HG02759 (cell line): ENCODE results near the gene FAM219A.
"Not testable (repeated sequence)": the region's sequence is repeated elsewhere in the genome, so short reads cannot be mapped to it uniquely, and the experiment has no call there.

Experiments
- ATAC-seq: cut with Tn5 transposase; IDR thresholded peaks from one replicate; pipeline ENCODE4 v1.9.1; 2021; ENCODE audit warnings: mild to moderate bottlenecking, moderate library complexity; ENCODE audit not compliant: unreplicated experiment

FAM219A gene

DNA sequence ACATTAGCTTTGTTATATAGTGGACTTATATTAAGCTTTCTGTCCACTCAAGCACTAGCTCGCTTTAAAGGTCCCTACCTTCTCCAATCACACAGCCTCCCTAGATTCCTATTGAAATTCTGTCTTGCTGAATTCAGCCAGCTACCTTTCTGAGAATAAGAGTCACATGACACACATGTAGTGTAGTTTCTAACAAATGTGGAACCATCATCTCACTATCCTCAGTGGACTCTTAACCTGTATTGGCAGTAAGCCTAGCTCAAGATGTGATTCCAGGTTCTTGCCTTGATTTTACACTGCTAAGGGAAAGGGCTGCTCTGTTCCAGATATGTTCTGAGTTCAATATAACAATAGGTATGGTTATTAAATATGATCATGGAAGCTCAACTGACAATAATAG, 11.4 kb downstream of the FAM219A start:
- no peak for ATAC-seq

DNA sequence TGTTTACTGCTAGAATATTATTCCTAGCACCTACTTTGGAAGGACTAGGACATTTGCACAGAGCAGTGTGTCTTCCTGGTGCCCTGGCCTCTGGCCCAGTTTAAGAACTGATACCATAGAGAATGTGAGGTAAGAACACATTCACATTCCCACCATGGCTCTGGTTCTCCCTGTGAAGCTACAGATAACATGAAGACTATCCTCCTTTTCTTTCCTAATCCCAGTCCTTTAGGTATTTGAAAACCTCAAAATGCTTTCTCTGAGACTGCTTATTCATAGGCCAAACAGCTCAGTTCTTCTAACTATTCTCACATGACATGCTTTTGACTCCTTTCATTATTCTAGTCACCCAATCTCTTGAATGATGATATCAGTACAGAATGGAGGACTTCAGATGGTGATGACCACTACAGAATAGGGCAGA, 11.9 kb downstream of the FAM219A start:
- ATAC-seq: no peak

DNA sequence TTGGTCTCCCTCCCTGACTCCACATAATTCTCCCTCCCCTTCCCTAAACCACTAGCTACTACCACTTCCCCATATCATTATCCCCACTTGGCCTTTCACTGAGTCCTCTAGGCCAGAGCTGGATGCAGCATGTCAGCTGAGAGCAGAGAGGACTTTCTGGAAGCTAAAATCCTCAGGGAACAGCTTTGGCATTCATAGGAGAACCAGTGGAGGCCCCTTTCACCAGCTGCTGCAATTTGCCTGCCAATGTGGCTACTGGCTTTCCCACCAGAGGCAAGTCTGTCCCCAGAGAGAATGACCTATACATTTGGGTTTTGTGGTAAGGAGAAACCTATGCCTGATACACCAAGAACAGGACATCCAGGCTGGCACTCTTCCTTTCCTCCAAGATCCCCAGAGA, 14.4 kb downstream of the FAM219A start:
- ATAC-seq: no peak

DNA sequence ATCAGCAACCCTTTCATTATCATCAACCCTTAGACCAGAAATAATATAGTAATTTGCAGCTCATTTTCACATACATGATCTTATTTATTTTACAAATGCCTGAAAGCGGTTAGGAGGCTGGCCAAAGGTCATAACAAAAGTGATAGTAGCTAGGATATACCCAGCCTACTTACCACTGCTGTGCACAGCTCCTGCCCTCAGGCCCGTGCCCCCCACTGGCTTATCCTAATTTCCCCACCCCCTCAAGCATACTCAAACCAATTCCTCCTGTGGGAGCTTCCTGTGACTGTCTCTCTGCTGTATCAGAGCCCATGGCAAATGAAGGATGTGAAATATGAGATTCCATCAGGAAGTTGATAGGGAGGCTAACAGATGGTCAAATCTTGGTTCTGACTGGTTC, 14.8 kb downstream of the FAM219A start:
- ATAC-seq: no peak

DNA sequence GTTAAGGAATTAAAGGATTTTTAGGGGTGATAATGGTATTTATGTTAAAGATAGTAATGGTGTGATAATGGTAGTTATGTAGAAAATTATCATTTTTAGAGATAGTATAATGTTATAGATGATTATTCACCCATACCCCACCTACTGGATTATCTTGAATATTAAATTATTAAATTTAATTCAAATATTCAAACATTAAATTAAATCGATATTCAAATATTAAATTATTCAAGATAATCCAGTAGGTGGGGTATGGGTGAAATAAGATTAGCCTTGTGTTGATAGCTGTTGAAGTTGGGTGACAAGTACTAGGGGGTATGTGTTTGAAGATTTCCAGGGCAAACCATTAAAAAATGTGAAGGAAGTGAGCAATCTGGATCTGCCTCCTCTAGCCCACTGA, 15.6 kb downstream of the FAM219A start:
- no peak for ATAC-seq

DNA sequence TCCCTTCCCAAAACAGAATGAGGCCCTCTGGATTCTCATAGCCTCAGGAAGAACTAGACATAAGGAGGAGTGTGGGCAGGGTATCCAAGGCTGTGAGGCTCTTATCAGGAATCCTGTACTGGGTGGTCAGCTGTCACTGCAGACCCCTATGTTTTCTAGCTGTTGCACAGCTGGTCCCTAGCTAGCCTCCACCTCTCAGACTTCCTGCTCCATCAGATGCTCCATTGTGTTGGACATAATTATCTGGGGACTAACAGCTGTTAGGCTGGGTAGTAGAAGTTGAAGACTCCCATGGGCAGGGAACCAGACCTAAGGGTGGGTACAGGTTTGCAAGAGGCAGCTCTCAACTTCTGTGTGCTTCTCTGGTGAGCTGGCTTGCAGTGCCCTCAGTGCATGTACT, 18.4 kb downstream of the FAM219A start:
- ATAC-seq: no peak

DNA sequence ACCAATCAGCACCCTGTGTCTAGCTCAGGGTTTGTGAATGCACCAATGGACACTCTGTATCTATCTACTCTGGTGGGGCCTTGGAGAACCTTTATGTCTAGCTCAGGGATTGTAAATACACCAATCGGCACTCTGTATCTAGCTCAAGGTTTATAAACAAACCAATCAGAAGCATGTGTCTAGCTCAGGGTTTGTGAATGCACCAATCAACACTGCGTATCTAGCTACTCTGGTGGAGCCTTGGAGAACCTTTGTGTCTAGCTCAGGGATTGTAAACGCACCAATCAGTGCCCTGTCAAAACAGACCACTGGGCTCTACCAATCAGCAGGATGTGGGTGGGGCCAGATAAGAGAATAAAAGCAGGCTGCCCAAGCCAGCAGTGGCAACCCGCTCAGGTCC, 19.9 kb downstream of the FAM219A start:
- ATAC-seq: not testable (repeated sequence)

DNA sequence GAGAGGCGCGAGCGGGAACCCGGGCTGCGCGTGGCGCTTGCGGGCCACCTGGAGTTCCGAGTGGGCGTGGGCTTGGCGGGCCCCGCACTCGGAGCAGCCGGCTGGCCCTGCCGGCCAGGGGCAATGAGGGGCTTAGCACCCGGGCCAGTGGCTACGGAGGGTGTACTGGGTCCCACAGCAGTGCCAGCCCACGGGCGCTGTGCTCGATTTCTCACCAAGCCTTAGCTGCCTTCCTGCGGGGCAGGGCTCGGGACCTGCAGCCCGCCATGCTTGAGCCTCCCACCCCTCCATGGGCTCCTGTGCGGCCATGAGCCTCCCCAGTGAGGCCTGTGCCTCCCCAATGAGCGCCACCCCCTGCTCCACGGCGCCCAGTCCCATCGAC, 20.5 kb downstream of the FAM219A start:
- not testable (repeated sequence) for ATAC-seq

DNA sequence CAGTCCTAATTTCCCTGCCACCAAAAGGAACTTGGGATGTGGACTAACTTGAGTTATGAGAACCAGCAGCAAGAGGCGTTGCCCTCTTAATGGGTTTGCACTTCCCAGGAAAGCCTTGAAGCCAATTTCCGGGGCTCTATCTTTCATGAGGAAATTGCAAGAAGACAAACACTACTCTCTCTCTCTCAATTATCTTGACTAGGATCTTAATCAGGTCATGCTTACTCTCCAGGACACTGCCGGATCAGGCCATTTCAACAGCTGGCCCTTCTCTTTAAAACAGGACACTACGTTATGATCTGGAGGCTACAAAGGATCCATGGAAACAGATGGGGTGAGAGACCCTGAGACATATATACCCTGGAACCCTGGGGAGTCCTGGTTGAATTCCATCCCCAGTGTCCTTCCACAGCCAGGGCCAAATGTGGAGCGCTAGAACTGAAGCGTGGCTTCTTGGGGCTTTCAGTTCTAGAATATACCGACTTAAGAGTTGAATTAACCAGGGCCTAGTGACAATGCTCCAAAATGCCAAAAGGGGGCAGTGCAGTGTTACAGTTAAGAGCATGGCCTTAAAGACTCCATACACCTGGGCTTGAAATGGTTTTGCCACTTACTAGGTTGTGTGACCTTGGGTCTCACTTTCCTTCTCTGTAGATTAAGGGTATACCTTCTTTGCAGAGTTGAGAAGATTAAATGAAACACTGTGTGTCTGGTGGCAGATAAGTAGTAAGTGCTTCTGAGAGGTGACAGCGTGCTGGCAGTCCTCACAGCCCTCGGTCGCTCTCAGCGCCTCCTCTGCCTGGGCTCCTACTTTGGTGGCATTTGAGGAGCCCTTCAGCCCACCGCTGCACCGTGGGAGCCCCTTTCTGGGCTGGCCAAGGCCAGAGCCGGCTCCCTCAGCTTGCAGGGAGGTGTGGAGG, 21.1 kb downstream of the FAM219A start:
- ATAC-seq: no peak

DNA sequence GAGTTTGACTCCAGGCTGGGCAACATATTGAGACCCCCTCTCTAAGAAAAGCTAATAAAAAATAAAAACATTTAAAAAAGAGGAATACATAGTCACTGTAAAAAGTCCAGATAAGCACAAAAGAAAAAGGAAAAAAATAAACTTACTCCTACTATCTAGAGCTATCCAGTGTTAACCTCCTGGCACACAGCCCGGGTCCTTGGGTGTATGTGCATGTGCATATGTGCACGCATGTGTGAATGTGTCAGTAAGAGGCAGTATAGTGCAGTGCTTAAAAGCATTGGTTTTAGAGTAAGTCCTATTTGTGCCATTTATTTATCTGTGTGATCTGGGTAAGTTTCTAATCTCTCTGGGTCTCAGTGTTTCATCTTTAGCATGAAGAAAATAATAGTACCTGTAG, 26.7 kb downstream of the FAM219A start:
- ATAC-seq: no peak

DNA sequence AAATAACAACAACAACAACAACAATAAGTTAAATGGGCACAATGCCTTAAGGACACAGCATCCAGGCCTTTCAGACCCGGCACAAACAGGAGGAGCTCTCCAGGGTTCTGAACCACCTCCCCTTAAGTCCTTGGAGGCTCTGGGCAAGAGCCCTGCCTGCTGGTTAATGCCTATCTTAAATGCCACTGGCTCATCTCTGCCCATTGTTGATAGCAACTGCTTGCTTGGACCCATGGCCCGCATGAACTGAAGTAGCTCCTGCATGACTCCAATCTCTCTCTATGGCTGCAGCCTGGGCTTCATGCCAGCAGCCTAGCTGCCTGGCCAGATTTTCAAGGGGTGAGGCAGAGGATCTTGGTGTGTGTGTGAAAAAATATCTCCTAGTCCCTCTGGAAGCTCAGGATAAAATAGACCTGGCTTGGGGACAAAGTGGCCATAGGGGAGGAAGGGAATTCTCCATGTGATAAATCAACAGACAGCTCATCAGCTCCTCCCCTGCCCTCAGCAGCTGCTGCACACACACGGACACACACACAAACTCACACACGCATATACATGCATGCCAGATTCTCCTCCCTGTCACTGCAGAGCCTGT, 27.4 kb downstream of the FAM219A start:
- no peak for ATAC-seq

DNA sequence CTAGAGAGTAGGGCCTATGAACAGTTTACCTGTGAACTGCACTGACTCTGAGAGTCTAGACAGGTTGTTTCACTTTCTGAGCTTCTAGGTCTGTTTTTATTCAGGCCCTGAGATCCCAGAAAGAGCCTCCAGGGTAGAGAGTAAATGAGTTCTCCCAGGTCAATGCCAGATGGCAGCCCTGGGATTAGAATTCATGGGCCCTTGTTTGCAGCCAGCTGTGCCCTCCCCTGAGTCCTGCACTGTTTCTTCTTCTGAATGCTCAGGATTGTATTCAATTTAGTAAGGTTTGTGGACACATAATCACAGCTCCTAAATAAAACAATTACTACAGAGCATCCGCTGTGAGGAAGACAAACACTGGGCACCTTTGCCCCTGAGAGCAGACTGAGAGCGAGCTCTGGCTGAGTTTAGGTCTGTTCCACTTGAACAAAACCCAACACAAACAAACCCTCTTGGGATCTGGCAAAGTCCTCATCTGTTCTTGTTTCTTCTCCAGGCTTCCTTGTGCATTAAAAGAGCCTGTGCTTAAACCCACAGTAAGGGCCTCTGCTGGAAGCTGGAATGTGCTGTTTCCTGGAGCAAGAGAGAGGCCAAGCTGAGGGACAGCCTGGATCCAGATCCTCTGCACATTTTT, 29.9 kb downstream of the FAM219A start:
- ATAC-seq: no peak

DNA sequence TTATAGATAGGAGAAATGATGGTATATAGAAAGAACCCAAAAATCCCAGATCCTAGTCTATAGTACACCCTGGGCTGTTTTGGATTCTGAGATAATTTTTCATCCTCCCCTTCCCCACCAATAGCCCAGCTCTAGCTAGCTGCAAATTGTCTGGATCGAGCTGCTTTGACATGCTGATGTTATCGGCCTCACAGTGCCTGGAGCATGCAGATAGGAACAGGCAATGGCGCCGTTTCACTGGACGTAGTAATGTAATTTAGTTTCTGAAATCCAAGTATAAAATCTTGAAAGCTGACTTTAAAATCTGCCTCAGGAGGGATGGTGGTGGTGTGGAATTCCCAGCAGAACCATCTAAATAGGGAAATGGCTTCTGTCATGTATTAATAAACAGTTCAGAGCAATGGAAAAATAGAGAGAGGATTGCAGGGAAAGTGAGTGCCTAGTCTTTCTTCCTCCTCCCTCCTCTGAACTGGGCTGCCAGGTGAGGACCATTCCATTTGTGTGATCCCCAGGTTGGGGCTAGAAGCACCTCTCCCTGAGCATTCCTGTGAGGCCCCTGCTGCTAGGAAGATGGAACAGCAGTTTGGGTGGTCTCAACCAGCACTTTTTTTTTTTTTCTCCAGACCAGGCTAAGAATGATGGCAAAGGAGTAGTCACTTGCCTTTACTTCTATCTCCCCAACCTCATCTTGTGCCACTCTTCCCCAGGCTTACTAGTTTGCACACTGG, 31.9 kb downstream of the FAM219A start:
- no peak for ATAC-seq

DNA sequence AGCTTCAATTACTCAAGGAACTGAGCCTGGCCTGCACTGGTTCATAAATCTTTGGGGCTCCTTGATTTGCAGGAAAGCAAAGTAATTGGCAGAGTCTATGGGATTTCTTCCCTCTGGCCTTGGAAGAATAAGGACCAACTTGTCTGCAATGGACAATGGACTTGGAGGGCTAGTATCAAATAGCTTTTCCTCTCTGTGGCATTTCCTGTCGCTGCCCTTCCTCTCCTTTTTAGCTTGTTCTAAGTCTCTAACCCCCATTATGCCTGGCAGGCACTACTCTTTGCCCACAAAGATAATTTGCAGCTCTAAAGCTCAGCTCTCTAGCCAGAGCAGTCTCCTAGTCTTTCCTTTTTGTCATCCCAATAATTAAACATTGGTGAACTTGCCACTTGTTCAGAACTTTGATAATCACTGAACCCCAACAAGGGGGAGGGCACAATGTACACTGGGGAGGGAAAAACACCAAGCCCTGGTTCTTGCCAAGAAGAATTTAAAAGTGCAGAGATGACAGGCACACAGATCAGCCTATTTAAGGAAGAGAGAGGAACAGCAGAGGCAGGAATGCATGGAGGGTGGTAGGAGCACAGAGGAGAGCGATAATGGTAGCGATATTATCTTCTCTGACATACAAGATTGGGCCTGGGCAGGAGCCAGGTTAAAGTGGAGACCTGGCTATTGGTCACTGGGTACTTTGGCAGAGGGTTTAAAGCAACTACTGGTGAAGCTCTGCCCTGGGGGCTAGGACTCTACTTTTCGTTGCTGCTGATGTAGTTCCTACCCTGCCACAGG, 38.5 kb downstream of the FAM219A start:
- ATAC-seq: no peak

DNA sequence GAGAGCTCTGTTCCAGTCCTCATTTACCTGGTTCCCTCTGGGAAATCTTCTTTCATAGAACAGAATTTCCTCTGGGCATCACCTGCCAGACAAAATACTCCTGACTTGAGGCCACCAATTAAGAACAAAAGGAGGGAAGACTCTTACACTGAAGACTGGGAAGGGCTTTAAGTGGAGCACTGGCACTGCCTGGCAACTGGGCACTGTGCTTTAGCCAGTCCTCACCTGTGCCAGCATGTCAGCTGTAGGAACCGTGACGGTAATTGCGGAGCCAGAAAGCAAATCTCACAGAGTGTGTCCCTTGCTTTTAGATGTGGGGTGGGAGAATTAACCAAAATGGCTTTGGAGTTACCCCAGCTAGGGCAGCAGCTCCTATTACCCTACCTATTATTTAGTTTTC, 40.6 kb downstream of the FAM219A start:
- no peak for ATAC-seq

DNA sequence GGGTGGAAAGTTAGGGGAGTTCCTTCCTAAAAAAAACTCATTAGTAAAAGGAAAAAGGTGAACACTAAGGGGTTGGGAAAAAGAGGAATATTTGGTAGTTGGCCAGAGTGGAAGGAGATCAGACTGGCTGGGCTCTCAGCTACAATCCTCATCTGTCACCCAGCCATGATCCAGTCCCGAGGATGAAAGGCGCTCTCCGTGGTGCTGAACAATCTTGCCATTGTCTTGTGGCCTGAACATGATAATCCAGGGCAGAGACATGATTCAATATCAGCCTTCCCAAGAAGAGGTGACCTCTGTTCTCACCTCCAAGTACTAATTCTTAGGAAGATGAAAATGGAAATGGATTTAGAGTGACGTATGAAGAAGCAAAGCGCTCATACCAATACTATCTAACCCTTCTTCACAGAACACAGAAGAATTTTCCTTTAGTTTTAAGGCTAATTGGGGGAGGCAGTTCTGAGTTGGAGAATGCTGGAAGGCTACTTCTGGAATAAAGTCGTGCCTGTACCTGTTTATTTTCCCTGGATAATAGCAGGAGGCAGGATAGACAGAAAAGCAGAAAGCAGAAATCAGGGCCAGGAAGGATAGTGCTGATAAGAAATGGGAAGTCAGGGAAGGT, 45.0 kb downstream of the FAM219A start:
- no peak for ATAC-seq

DNA sequence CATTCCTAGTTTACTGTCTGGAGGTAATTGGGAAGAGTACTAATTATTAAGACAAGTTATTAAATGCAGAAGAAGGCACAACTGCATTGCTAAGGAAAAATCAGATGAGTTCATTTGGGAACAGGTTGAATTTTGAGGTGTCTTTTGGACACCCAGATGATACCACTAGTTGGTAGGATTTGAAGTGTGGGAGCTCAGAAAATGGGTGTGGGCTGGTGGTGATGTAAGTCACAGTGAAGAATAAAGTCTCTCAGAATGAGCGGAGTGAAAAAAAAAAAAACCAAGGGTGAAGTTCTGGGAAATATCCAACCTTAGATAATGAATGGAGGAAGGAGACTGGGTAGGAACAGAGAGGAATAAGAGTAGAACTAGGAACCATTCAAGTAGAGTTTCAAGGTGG, 46.0 kb downstream of the FAM219A start:
- no peak for ATAC-seq

DNA sequence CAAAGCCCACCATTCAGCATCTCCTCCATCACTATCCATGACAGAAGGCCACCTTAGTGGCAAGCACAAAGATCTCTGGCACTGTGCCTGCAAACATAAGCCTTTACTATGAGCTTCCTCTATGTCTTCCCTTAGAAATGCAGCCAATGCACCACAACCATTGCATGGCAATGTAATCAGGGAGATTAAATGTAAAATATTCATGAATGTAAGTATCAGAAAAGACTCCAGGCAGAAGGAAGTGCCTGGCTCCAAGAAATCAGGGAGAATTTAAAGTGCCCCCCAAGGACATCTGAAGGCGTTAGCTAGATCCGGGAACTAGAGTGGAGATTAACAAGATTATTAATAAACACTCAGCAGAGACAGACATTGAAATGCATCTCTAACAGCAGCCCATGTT, 49.2 kb downstream of the FAM219A start:
- no peak for ATAC-seq

DNA sequence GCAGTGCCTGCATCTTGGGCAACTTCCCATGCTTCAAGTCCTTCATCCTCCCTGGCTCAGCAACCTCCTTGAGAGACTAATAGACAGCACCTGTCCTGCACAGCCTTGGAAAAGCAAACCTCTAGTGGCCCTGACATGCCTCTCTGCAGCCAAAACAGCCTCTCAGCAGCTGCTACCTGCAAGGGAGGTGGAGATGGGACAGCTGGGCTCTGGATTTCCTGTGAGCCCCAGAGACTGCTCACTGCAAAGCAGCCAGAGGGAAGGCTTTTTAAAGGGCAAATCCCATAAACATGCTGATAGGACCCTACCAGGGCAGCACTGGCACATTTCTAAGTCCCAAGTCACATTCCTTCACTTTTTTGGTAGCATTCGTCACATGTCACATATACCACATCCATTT, 50.2 kb downstream of the FAM219A start:
- no peak for ATAC-seq

DNA sequence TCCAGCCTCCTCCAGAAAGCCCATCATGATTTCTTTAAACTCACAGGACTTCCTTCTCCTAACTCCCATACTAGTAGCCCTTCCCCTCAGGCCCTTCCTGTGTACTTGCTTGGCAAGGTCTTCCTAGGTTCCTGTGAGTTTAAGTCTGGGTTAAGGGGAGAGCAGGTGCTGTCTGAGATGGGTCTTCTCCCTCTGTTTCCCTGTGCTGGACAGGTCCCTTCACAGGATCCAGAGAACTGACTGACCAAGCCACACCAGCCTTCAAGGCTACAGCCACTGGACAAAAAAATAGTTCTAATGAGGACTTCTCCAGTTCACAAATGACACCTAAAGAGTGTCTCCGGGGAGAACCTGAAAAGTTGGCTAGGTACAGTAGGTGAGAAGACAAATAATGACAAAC, 52.2 kb downstream of the FAM219A start:
- no peak for ATAC-seq
